DMS 273 (cell line): Measurements from ENCODE around the gene ATG9B.
"Not testable (repeated sequence)": the region's sequence is repeated elsewhere in the genome, so short reads cannot be mapped to it uniquely, and the experiment has no call there.

Source experiments
- DNase-seq: peaks from one replicate; lab custom pipeline; 2025; ENCODE audit not compliant: unreplicated experiment; lab: John Stamatoyannopoulos, UW

ATG9B gene

DNA sequence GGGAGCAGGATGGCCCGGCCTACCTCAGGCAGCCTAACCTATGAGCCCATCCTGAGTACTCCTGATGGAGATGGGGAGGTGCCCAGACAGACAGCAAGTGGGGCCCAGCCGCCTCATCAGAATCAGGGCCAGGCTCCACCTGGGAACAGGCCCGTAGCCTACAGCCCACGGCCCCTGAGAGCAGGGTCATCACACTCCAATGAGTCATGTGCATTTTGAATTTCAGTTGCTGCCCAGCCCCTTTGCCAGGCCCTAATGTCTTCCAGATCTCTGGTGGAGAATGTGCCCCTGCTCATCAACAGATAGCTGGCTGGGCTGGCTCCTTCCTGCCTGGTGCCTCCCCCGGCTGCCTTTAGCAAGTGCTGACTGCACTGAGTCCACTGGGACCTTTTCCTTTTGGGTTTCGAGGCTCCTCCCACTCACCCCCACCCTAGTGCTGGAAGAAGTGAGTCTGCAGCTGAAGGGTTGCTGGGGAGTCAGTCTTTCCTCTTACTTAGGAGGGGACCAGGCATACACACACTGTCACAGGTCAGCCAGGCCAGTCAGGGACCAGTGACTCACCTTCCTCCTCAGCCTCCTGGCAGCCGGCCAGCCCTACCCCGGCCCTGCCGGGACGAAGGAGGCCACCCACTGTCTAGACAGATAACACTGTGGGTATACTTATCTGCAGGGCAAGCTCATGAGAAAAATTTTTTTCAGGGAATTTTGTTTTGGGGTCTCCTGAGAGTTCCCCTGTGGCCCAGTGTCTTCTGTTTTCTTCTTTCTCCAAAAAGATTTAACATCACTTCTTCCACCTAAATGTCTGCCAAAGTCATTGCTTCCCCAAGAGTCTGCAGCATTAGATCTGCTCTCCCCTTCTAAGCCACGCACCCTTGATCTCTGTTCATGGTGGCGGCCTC is 14.9 kb upstream of the ATG9B start:
- DNase-seq: peak; percentile 88

GRCh38 chr7:151035902-151036301 is 11.6 kb upstream of the ATG9B start:
- no peak for DNase-seq

- no peak for DNase-seq
These were observed 10.9 kb upstream of the ATG9B start for GRCh38 chr7:151035026-151035717.

DNA sequence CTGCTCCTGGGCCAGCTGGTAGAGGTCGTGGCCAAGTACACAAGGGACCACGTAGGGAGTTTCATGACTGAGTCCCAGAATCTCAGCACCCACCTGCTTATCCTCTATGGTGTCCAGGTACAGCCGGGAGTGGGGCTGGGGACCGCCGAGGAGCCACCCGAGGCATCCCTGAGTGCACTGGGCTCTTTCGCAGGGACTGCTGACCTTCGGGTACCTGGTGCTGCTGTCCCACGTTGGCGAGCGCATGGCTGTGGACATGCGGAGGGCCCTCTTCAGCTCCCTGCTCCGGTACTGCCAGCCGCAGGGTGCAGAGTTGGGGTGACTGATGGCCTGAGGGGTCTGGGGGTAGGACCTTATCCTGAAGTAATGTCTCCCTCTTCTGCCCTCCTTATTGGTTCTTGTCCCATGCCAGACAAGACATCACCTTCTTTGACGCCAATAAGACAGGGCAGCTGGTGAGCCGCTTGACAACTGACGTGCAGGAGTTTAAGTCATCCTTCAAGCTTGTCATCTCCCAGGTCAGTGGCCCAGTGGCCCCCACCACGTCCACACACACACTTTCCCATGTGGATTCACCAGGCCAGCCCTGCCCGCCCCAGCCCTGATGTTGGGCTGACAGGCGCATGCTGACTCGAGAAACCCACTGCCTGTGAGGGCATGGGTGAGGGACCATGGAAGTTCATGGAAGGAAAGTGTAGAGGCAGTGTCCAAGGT is 10.2 kb upstream of the ATG9B start:
- DNase-seq: no peak

GRCh38 chr7:151033864-151034249 is 9.6 kb upstream of the ATG9B start:
- DNase-seq: no peak

GRCh38 chr7:151032936-151033863 is 8.9 kb upstream of the ATG9B start:
- peak; percentile 46 for DNase-seq

DNA sequence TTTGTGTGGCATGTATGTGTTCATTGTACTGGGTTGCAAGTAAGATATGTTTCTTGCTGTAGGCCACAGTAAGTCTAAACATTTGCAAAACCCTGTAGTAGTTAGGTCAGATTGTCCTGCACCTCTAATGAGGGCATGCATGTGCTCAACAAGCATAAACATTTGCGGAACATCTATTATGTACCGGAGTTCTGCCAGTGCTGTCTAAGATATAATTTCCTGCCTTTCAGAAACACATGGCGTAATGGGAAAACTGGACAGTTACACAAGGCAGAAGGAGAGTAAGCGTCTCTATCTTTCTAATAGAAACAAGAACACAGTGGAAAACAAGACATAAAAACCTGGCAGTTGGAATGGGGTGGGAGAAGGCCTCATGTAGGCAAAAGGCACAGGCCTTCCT is 6.7 kb upstream of the ATG9B start:
- no peak for DNase-seq

- no peak for DNase-seq
These were observed 4.7 kb upstream of the ATG9B start for GRCh38 chr7:151028948-151029501.

- peak; percentile 100 for DNase-seq
These were observed 4.0 kb upstream of the ATG9B start, which contains the start of gene ABCB8 for GRCh38 chr7:151028131-151028947. Gene ABCB8 (plus strand): TSS chr7:151028450. CDS start chr7:151028516, 66 bp downstream.

- not testable (repeated sequence) for DNase-seq
These were observed 3.4 kb upstream of the ATG9B start for GRCh38 chr7:151027728-151028130.

GRCh38 chr7:151026771-151027727 is 2.8 kb upstream of the ATG9B start:
- not testable (repeated sequence) for DNase-seq

- no peak for DNase-seq
These were observed 1.8 kb upstream of the ATG9B start for GRCh38 chr7:151025924-151026671.

DNA sequence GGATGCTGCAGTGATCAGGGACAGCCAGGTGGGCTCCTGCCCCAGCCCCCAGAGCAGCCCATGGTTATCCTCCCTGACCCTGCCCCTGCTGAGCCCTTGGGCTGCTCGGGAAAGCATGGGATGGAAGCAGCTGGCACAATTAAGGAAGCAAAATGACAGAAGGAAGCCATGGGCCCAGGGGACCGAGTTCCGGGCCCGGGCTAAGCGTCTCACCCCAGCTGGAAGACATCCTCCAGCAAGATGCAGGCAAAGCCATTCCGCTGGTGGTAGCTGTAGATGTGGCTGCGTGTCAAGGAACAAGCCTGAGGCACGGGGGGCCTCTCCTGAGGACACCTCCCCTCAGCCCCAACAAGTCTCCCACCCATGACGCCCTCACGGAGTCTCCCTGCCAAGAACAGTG is 1.1 kb downstream of the ATG9B start:
- peak; percentile 40 for DNase-seq

DNA sequence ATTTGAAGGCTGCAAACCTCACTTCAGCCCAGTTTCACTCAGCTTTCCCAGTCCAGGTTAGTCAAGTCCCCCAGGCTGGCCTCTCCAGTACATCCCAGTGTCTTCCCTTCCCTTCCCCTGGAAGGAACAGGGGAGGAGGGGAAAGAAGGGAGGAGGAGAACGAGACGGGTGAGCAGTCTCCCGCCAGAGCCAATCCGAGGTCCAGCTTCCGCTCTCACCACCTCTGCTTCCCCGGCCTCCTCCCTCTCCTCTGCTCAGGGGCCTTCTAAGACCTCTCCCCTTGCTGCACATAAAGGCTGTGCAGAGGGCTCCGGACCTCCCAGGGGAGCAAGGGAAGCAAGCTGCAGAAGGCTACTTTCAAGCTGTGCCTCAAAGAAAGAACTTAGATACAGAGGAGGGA is 4.1 kb downstream of the ATG9B start:
- DNase-seq: no peak

DNA sequence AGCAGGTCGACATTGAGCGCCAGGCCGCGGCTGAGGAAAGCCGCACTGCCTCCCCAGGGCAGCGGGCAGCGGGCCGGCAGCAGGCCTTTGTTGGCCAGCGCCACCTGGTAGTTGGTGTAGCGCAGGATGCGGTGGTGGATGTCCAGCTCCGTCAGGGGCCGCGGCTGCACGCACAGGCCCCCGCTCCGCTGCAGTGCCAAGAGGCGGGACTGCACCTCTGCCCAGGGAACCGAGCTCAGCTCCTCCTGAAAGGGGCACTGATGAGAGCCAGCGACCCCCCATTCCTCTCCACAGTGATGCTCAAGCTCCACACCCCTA is 5.2 kb downstream of the ATG9B start:
- no peak for DNase-seq

GRCh38 chr7:151018421-151019129 is 5.7 kb downstream of the ATG9B start:
- peak; percentile 77 for DNase-seq

DNA sequence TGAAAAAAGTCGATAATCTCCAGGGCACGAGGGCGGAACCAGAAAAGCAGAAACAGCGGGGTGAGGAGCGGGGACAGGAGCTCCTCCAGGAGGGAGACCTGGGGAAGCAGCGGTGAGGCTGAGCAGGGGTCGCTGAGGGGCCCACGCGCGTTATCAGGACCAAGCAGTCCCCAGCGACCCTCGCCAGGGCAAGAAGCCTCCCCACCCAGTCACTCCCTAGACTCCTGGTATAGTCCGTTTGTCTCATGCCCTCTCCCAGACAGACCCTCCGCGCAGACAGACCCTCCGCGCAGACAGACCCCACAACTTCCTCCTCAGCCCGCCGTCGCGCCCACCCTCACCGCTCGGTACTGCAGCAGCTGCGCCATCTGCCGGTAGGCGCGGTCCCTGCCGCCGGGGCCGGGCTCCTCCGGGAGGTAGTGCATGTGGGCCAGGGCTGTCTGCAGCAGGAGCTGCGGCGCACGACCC is 6.3 kb downstream of the ATG9B start:
- DNase-seq: peak; percentile 93
